Measurements from ENCODE around the gene RPLP2.

The RPLP2 gene

DNA sequence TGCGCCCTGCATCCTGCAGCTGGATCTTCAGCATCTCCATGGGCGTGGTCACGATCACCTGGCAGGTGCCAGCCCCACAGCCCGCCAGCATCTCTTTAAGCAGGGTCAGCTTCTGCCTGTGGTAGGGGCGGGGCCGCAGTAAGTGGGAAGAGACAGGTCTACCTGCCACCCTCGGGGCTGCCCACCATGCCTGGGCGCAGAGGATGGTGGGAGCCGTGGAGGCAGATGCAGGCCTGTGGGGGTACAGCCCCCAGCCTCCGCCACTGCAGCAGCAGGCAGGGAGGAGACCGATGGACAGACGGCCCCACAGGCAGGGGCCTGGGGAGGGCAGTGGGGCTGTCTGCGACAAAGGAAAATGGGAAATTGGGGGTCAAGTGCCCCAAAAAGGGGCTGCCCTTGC lies 16.9 kb upstream of the RPLP2 start:
- no peak for DNase-seq

GRCh38 chr11:793556-793955 lies 16.2 kb upstream of the RPLP2 start:
- peak; percentile 30 for DNase-seq

GRCh38 chr11:794013-794765 lies 15.6 kb upstream of the RPLP2 start:
- no peak for DNase-seq

DNA sequence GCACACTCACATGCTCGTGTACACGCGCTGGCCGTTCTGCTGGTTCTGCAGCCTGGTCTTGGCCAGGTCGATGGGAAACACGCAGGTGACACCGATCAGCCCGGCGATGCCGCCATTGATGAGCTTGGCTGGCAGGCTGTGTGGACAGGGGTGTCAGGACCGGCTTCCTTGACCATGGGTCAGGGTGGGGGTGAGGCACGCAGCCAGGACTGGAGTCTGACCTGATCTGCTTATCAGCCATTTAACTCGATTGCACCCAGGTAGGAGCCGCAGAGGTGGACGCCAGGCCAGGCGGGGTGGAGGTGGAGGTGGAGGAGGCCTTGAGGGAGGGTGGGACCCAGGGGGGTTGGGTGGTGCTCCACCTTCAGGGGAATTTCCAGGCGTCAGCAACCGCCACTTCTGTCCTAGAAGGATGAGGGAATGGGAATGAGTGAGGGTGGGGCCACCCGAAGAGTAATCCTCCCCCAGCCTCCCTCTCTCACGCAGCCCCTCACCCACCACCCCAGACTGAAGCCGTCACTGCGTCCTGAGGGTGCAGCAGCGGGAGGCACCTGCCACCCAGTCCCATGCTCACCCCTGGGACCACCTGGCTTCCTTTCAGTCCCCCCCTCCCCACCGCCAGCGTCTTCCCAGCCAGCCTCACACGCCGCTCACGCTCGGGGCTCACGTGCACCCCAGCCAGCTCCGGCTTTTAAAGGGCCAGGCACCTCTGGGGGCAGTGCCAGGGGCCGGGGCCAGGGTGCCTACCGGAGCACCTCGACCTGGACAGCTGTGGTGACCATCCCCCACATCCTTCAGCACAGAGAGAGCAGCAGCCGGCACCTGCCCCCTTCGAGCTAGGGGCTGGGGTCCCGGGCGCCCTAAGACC lies 14.8 kb upstream of the RPLP2 start:
- no peak for DNase-seq

- no peak for DNase-seq
These were observed 13.9 kb upstream of the RPLP2 start for GRCh38 chr11:795634-796564.

- no peak for DNase-seq
These were observed 13.0 kb upstream of the RPLP2 start for GRCh38 chr11:796565-797295.

- peak; percentile 90 for DNase-seq
These were observed 12.3 kb upstream of the RPLP2 start for GRCh38 chr11:797296-798092.

GRCh38 chr11:798093-798713 lies 11.6 kb upstream of the RPLP2 start, which contains the start of gene SLC25A22:
SLC25A22 (minus strand) TSS chr11:798281; CDS start chr11:795006, 3,275 bp downstream.
- peak; percentile 32 for DNase-seq

DNA sequence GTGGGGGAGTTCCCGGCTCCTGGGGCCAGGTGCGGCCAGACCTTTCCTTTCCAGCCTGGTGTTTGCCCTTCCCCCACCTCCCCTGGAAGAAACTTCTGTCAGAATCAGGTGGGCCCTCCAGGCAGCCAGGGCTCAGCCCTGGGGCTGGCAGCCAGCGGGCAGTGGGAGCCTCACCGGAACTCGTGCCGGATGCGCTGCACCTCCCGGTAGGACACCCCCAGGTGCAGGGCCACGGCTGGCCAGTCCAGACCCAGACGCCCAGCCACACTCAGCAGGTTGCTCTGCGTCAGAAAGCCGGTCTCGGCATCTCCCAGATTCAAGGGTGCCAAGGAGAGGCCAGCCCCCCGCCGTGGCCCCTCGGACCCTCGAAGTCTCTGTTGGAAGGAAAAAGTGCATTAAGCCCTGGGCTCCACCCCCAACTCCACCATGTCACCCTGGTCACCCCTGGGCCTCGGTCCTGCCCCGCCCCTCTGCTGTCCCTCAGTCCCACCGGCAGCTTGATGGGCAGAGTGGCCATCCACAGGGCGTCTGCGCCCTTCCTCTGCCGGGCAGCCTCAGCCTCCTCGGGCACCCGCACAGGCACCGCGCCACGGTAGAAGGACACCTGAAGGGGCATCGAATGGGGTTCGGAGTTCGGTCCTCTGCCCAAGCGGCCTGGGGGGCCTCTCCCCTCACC lies 10.0 kb upstream of the RPLP2 start:
- DNase-seq: no peak

DNA sequence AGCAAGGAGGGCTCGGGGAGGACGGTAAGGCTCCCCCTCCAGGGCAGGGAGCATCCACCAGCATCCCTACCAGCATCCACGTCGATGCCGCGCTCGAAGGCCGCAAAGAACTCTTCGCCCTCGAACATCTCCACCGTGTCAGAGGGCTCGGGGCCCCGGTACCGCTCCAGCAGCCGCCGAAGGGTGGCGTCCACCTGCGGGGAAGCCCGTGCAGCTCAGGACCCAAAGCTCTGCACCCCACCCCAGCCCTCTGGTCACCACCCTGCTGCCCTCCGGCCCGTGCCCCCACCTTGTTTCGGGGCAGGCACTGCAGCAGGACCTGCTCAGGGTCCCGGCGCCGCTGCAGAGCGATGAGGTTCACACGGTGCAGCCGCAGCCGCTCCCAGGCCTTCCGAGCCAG lies 9.3 kb upstream of the RPLP2 start:
- DNase-seq: no peak

GRCh38 chr11:801097-801780 lies 8.5 kb upstream of the RPLP2 start:
- DNase-seq: no peak

GRCh38 chr11:802018-802617 lies 7.6 kb upstream of the RPLP2 start:
- DNase-seq: no peak

DNA sequence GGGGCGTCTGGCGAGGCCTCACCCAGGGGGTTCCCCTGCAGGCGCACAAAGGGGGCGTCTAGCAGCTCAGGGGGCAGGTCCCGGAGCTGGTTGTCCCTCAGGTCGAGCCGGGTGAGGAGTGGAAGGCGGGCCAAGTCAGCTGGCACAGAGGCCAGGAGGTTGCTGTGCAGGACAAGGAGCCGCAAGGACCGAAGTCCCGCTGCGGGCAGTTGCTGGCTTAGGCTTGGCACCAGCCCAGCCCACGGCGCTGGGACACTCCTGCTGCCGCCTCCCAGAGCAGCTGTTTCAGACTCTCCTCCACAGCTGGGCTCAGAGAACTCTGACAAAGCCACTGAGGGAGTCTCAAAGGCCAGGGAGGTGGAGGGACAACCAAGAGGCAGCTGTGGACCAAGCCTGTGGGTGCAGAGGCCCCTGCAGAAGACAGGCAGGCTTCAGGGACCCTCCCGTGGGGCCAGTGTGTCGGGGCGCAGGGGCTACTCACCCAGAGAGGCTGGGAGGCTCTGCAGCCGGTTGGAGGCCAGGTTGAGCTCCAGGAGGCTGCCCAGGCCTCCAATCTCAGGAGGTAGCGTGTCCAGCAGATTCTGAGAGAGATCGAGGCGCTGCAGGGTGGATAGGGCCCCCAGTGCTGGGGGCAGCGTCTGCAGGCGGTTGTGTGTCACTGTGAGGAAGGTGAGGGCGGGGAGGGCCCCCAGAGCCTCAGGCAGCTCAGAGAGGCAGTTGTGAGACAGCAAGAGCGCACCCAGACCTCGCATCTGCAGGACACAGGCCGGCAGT lies 6.9 kb upstream of the RPLP2 start:
- DNase-seq: no peak

DNA sequence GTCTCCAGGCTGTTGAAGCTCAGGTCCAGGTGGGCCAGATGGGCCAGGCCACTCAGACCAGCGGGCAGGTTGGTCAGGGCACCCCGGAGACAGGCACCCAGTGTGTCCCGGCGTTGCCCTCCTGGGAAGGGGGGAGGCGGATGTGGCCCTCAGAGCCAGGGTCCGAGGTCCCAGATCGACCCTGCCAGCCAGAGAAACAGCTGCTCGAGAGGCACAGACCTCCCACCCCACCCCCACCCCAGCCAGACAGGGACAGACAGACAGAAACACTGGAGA lies 6.4 kb upstream of the RPLP2 start:
- DNase-seq: no peak

- peak; percentile 25 for DNase-seq
These were observed 5.8 kb upstream of the RPLP2 start for GRCh38 chr11:803770-804598.

DNA sequence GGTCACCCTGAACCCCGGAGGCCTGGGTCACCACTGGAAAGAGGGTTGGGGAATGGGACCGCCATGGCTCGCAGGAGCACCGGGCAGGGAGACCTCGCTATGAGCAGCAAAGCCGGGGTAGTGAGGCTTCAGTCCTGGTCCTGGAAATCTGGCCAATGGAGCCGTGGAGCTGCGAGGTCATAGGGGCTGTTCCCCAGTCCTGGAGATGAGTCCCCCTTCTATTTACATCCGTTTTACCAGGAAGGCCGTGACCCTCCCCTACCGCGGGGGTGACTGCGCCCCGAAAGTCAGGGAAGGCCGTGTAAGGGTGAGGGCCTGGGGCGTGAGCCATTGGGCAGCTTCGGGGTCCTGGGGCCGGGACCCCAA lies 5.2 kb upstream of the RPLP2 start:
- no peak for DNase-seq

GRCh38 chr11:808427-809286 lies 1.1 kb upstream of the RPLP2 start:
- DNase-seq: no peak

All from NCI-H1694 (cell line).